ENCODE data around the gene CATSPER1. TPM values are rescaled to one million over a fixed set of nuclear protein-coding genes. Genes with fewer than 3 reads are reported as not detected.

Gene CATSPER1
- total and polyA plus RNA-seq, 2 donors (not counting 3 experiments of a cell fraction or from before 2014, with no cell fraction given), result 0.68 to 1.0 TPM

DNA sequence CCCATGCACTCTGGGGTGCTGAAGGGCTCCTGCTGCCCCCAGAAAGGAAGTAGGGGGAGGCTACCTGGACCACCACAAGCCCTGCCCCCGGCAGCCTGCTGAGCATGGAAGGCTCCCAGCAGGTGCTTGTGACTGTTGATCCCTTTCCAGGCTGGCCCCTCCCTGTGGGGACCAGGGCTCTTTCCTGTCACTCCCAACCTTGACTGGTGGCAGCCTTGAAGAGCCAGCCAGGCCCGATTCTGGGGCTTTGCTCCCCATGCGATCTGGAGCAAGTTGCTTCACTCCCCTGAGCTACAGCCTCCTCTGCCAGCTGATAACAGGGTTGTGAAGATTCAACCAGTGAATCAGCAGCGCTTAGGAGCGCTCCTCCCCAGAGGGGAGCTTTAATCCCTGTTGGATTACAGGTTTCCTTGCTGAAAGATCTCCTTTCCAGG lies 19.1 kb downstream of the CATSPER1 start:
- H3K4me1 ChIP-seq (ENCODE audit: control insufficient read depth, extremely low read depth, insufficient read depth, low read length), result peaks cover 6% of the 10 kb centered on the region
- TF ChIP-seq EZH2 (IDR thresholded peaks at IDR 0.05; ENCODE audit: borderline replicate concordance, low read depth, low read length, severe bottlenecking), result no peak
- no peak for TF ChIP-seq GATA2 (IDR thresholded peaks at IDR 0.05; ENCODE audit: insufficient read depth, insufficient read length, low read depth, low read length)
- TF ChIP-seq, protein P1, sequence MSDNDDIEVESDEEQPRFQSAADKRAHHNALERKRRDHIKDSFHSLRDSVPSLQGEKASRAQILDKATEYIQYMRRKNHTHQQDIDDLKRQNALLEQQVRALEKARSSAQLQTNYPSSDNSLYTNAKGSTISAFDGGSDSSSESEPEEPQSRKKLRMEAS (IDR thresholded peaks at IDR 0.05; ENCODE audit: insufficient read depth, insufficient read length), result no peak
- TF ChIP-seq JUN (IDR thresholded peaks at IDR 0.05; ENCODE audit: borderline replicate concordance, insufficient read depth, insufficient read length, low read depth), result no peak
- TF ChIP-seq POLR2A (IDR thresholded peaks at IDR 0.05; ENCODE audit: low read depth, low read length), result no peak
- no peak for TF ChIP-seq FOS (IDR thresholded peaks at IDR 0.05; ENCODE audit: borderline replicate concordance, insufficient read depth, low read length)
- TF ChIP-seq POLR2AphosphoS5 (IDR thresholded peaks at IDR 0.05; ENCODE audit: insufficient read depth, low read depth, low read length), result no peak
- TF ChIP-seq, protein P2, sequence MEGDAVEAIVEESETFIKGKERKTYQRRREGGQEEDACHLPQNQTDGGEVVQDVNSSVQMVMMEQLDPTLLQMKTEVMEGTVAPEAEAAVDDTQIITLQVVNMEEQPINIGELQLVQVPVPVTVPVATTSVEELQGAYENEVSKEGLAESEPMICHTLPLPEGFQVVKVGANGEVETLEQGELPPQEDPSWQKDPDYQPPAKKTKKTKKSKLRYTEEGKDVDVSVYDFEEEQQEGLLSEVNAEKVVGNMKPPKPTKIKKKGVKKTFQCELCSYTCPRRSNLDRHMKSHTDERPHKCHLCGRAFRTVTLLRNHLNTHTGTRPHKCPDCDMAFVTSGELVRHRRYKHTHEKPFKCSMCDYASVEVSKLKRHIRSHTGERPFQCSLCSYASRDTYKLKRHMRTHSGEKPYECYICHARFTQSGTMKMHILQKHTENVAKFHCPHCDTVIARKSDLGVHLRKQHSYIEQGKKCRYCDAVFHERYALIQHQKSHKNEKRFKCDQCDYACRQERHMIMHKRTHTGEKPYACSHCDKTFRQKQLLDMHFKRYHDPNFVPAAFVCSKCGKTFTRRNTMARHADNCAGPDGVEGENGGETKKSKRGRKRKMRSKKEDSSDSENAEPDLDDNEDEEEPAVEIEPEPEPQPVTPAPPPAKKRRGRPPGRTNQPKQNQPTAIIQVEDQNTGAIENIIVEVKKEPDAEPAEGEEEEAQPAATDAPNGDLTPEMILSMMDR (IDR thresholded peaks at IDR 0.05; ENCODE audit: extremely low read depth in 1 of 2, insufficient read depth in 1 of 2, low read depth in 1 of 2, low read length in 2 of 2), result no peak
- TF ChIP-seq MYC (IDR thresholded peaks at IDR 0.05; ENCODE audit: low read depth, low read length), result no peak
- dilution Hi-C loops (cut with MboI; ENCODE audit: extremely low pct_ligation_motif_present, low sequenced_read_pairs), result no loop called here
- H3K9me1 ChIP-seq (replicated peaks; ENCODE audit: control insufficient read depth, extremely low read depth, insufficient read depth, low read length), result no peaks in the 10 kb centered on the region
- ChIA-PET POLR2A (no interaction called here), CTCF (interaction anchor here (3.9 kb wide), 1 partner anchor 15 kb away, joined by 37 read pairs; no protein-coding TSS in a partner anchor)
- H3K9me3 ChIP-seq (replicated peaks; ENCODE audit: control insufficient read depth, insufficient read depth, low read length), result no peaks in the 10 kb centered on the region
- H4K20me1 ChIP-seq (replicated peaks; ENCODE audit: control insufficient read depth, extremely low read depth, insufficient read depth, low read length), result no peaks in the 10 kb centered on the region
- H2AFZ ChIP-seq (ENCODE audit: low read depth, low read length), result no peak overlapping the region
- FAIRE-seq, result no peak
- H3K4me3 ChIP-seq (replicated peaks in 1 of 3; ENCODE audit: insufficient read depth in 1 of 3, low read depth in 1 of 3, low read length in 3 of 3), result no peak overlapping the region
- peaks cover 0 to 7% of the 10 kb centered on the region in 2 experiments for H3K36me3 ChIP-seq (ENCODE audit: control insufficient read depth in 2 of 2, extremely low read depth in 1 of 2, insufficient read depth in 2 of 2, low read length in 2 of 2)
- no peak overlapping the region for H3K4me2 ChIP-seq (ENCODE audit: insufficient read depth, low read length)
- peaks cover 15% of the 10 kb centered on the region for H3K79me2 ChIP-seq (ENCODE audit: control insufficient read depth, insufficient read depth, low read length)
- H3K9ac ChIP-seq (replicated peaks; ENCODE audit: extremely low read depth, insufficient read depth, low read length), result no peak overlapping the region
- no peak for DNase-seq (ENCODE audit: low read depth, low spot score)
- no TSS peak for BruUV-seq (replicated peaks)
- H3K27me3 ChIP-seq (ENCODE audit: control insufficient read depth in 2 of 2, insufficient read depth in 2 of 2, low read length in 2 of 2), result peaks cover 2% of the 10 kb centered on the region in 2 experiments
- intact Hi-C loops (cut with micrococcal nuclease), result no loop called here
- H3K27ac ChIP-seq (ENCODE audit: insufficient read depth, low read depth, low read length), result no peak overlapping the region

Measured in endothelial cell of umbilical vein (primary cell).